HG03159 (cell line): ENCODE measurements around the gene CD101.

Source experiments
- ATAC-seq: cut with Tn5 transposase; IDR thresholded peaks from one replicate; pipeline ENCODE4 v1.9.1; 2021; ENCODE audit warnings: mild to moderate bottlenecking, moderate library complexity; ENCODE audit not compliant: unreplicated experiment

Gene CD101

DNA sequence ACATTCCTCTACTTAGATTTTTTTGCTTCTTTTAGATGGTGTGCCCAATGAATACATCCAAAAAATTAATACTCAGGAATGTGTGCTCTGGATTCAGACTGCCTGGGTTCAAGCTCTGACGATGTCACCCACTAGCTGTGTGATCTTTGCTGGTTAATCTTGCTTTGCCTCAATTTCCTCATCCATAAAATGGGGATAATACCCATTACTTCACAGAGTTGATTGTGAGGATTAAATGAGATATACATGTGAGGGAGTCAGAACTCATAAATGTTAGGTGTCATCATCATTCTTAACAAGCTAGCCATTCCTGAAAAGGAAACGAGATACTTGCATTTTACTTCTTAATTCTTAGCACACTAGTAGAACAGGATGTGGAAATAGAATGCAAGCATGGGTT lies 45.7 kb downstream of the CD101 start:
- ATAC-seq = no peak

DNA sequence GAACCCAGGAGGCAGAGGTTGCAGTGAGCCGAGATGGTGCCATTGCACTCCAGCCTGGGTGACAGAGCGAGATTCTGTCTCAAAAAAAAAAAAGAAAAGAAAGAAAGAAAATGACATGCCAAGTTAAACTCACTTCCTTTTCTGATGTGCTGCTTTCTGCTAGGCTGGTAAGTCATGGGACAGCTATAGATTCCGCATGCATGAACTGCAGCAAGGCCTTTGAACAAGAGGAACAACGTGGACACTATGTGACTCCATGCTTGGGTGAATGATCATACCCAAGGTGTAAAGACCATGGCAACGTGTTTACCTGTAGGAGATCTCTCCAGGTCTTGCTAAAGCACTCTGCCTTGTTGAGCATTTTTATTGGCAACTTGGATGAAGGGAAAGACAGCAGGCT lies 48.3 kb downstream of the CD101 start:
- ATAC-seq = no peak

DNA sequence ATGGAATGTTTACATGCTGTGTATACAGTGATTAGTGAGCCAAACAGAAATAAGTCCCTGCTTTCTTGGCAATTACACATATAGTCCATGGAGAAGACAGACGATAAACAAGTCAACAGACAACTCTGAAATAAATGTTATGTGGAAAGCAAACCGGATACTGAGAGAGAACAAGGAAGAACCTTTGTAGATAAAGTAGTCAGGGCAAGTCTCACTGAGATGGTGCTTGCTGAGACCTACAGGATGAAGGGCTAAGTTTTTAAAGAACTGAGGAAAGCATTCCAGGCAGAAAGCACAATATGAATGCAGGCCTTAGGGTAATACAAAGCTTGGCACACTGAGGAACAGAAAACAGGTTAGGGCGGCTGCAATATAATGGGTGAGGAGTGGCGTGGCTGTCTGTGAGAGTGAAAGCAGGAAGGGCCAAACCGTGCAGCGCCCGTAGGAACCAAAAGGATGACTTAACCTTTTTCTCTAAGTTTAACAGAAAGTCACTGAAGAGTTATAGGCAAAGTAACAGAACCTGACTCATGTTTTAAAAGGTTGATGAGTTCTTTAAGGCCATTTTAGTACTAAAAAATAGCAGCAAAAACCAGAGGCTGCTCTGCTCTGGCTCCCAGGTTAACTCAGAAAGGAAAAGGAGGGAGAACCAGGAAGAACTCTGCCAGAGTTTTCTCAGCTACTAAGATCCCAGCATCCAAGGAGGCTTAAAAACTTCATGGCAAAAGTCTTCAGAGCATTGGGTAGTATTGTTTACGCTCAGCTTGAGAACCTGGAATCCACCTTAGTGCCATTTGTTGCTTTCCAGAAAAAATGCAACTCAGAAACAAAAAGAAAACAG lies 49.9 kb downstream of the CD101 start:
- ATAC-seq = peak; percentile 83

DNA sequence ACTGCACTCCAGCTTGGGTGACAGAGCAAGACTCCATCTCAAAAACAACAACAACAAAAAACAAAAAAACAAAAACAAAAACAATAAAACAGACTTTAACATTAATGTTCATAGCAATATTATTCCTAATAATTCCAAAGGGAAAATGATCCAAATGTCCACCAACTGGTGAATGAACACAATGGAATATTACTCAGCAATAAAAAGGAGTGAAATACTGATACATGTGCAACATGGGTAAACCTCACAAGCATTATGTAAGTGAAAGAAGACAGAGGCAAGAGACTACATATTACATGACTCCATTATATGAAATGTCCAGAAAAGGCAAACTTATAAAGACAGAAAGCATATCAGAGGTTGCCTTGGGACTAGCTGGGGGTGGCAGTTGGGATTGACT lies 52.5 kb downstream of the CD101 start:
- ATAC-seq = no peak

DNA sequence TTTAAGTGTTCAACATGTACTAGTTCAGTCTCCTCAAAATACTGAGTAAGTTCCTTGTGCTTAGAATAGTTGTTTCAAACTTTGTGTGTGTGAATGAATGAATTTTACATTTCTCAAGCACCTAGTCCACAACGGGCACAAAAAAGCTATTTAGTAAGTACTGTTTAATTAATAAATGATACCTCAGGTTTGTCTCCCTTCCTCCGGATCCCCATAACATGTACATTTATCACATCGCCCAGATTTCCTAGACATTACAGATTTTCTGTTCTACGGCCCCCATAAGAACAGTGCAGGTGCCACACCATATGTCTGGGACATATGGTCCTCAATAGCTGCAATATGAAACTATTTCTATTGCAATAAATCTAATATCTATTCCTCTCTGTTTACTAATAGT lies 57.2 kb downstream of the CD101 start:
- no peak for ATAC-seq

DNA sequence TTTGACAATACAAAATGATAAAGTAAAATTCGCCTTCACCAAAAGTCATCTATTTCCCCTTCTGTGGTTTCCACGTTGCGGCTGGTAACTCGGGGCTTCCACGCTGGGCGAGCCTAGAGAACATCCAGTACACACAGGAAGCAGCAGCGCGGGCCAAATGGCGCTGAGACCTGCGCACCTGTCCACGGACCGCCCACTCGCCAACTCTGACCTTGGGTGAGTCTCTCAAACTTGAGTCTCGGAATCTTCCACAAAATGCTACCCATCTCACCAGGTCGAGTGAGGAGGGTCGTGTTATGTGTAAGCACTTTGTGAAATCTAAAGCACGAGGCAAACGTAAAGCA lies 57.7 kb downstream of the CD101 start:
- peak; percentile 39 for ATAC-seq

DNA sequence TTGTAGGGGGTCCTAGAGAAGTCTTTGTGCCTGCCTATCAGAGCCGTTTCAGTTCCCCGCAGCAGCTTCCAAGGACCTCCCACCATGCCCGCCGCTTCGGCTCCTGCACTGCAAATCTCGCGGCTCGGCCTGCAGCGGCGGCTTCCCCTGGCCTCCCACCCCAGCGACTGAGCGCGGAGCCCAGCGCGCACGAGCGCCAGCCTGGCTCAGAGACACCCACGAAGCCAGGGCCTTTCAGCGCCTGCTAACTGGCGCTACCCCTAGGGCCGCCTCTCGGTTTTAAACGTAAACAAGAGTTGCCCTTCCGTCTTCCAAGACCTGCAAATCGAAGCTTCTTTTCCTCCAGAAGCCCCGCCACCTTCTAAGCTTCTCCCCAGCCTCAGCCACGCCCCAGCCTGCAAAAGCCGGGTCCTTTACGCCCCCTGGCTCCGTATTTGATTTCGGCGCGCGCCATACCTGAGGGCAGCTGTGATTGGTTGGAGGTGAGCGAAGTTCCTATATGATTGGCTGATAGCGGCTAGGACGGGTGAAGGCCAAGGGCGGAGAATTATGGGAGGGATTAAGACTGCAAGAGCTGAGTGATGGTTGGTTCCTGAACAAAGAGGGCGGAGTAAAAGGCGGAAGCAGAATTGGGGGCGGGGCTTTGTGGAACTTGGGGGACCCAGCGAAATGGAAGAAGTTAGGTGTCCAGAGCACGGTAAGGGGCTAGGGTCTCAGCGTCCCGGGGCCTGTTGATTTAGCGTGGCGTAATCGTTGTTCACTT lies 58.3 kb downstream of the CD101 start, which contains the start of gene TTF2:
Gene TTF2 (plus strand): TSS at position 649 of the 763 bp plus-strand sequence. CDS start 21 bp downstream, at position 670.
- ATAC-seq = peak; percentile 96

DNA sequence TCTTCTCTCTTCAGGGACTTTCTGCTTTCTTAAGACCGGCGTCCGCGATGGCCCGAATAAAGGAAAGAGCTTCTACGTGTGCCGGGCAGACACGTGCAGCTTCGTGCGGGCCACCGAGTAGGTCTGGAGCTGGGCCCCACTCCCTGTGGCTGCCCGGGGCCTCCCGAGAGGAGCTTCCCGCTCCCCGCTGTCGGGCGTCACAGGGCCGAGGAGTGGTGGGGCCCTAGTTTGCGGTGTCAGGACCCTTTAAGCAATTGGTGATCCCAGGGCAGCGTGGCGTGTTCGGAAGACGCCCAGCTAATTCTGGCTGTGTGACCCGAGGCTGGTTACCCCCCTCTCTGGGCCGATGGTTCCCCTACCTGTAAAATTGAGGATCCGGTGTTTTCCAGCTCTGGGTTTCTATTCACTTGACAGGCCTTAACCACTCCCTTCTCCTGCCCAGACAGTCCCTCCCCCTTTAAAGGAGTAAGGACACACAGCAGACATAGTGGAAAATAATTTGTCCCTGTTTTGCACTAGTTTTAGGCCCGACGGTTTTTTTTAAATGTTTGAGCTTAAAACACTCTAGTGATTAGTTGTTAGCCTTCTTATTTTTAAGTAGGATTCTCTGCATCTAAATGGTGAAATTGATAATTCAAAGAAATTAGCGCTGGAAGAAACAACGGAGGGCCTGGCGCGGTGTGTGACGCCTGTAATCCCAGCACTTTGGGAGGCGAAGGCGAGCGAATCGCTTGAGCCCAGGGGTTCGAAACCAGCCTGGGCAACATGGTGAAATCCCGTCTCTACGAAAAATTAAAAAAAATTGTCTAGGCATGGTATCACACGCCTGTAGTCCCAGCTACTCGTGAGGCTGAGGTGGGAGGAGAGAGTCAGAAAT lies 59.1 kb downstream of the CD101 start:
- peak; percentile 8 for ATAC-seq

DNA sequence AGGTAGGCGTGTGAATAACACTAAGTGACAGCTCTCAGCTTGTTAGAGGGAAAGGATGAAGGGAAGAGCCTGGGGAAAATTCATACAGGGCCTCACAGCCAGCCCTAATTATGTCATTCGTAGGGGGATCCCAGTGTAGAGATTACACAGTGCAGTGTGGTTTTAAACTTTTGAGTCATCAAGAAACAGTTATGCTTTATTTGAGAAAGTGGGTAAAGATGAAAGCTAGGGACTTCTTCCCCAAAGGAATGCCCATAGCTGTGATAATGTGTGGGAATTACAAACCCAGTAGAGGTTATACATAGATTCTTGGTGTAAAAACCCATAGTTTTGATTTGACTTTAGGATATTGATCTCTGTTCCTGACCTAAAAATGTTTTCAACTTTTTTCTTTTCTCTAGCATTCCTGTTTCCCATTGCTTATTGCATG lies 60.4 kb downstream of the CD101 start:
- ATAC-seq = no peak

DNA sequence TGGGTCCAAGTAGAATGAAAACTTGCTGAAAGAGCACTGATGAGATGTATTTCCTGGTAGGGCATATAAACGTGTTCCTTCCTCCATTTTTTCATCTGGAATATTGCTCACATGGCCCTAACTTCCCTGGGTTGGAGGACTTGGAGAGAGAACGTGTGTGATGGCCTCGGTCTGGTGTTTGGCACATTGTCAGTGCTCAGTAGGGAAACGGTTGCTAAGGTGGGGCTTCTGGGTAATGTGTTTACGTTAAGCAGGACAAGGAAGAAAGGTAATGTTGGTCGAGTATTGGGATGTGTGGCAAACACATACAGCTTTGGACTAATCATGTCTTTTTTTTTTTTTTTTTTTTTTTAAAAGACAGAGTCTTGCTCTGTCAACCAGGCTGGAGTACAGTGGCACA lies 64.8 kb downstream of the CD101 start:
- no peak for ATAC-seq

DNA sequence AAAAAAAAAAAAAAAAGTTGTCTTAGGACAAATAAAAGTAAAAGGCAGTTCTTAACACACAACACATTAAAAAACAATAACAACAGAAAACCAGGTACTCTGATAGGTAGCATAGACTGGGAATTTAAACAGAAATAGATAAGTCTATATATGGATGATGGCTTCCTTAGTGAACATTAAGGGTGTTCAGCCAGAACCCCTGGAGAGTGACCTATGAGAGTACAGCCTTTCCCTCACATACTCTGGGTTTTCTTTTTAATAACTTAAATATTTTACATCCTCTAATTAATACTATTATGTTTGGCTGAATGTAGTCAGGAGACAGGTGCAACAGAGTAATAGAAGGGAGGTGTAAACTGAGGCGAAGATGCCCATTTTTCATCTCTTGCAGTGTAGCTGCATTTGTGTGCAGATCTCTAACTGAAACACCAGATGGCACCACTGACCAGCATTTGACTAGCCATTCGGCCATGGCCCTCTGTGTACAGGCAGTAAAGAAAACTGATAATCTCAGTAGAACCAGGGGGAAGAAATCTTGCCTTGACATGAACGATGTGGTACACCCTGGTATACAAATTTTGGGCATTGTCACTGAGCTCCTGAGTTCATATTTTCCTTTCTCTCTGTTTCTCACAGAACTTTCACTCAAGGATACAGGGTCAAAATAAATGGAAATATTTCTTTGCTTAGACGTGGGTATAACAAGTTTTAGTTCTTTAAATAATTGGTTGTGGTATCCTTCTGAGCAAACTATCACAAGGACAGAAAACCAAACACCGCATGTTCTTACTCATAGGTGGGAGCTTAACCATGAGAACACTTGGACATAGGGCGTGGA lies 66.2 kb downstream of the CD101 start:
- ATAC-seq = no peak

DNA sequence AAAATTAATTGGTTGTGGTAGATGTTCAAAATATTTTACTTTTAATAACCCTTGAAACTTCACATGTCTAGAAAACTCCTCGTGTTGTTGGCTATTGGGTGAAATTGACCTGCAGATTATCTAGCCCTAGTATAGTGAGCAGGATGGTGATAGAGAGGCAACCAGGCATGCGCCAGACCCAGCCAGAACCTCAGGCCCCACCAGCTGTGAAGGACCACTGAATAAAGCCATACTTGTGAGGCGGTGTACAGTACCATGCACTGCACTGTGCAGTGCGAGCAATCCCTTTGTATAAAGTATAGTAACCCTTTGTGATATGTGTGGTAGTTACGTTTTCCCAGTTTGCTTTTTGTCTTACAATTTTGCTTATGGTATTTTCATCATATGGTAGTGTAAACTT lies 67.0 kb downstream of the CD101 start:
- ATAC-seq = no peak

DNA sequence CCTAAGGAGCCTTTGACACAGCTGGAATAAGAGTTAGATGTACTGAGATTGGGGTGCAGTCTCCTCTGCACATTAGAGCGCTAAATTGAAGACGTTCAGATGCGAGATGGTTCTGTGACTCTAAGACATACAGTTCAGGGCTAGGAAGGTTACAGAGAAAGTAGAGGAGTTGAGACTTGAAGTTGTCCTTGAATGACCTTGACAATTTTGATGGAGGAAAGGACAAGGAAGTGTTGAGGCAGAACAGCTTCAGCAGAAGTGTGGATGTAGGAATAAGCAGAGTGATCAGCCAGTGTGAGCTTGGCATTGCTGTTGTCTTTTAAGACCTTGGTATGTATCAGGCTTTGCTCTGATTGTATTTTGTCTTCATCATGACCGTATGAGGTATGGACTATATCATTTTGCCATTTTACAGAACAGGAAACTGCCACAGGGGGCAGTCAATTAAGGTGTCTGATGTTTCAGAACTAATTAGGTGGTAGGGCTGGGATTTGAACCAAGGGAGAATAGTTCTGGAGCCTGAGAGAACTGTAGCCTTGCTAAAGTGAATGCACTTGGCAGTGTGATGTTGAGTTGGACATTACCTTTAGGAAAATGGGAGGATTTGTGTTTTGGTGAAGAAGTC lies 67.8 kb downstream of the CD101 start:
- ATAC-seq = no peak

DNA sequence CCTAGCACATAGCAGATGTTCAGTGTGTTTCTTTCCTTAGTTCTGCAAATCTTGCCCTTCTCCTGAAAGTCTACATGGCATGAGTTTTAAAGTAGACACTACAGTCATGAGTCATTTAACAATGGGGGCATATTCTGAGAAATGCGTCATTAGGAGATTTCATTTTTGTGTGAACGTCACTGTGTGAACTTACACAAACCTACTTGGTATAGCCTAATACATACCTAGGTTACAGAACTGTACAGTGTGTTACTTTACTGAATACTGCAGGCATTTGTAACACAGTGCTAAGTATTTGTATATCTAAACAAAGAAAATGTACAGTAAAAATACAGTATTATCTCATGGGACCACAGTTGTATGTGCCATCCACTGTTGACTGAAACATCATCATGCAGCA lies 68.6 kb downstream of the CD101 start:
- ATAC-seq = no peak

DNA sequence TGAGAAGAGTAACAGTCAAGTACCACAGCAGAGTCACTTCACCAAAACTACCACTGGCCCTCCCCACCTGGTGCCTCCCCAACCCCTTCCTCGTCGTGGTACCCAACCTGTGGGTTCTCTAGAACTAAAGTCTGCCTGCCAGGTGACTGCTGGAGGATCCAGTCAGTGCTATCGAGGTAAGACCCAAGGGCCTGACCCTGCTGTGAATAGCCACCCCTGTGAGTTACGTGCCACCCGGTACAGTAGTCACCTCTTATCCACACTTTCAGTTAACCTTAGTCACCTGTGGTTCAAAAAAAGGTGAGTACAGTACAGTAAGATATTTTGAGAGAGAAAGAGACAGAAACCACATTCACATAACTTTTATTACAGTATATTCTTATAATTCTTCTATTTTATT lies 75.1 kb downstream of the CD101 start:
- ATAC-seq = no peak

DNA sequence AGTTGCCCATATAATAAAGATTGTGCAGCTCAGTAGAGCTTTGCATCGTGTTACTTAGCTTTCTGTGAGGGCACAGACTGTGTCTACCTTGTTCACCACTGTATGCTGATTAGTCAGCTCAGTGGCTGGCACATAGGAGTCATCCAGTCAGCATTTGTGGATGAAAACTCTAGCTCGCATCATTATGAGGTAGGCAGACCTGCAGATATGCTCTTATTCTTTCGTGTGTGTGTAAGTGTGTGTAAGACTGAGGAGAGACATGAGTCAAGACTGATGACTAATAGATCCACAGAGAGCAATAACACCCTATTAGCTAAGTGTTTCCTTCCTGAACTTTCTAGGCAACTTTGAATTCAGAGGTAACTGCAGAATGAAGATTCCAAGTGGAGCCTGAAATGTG lies 75.7 kb downstream of the CD101 start:
- no peak for ATAC-seq

DNA sequence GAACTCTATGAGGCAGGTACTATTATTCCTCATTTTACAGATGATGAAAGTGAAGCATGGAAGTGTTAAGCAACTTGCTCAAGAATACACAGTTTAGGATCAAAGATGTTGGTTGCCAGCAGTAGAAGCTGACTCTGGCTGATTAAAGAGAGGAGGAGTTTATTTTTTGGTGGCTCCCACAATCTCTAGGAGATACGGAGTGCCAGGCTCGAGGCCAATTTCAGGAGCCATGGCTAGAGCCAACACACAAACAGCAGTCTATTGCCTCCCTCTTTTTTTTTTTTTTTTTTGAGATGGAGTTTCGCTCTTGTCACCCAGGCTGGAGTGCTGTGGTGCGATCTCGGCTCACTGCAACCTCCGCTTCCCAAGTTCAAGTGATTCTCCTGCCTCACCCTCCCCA lies 78.2 kb downstream of the CD101 start:
- no peak for ATAC-seq

DNA sequence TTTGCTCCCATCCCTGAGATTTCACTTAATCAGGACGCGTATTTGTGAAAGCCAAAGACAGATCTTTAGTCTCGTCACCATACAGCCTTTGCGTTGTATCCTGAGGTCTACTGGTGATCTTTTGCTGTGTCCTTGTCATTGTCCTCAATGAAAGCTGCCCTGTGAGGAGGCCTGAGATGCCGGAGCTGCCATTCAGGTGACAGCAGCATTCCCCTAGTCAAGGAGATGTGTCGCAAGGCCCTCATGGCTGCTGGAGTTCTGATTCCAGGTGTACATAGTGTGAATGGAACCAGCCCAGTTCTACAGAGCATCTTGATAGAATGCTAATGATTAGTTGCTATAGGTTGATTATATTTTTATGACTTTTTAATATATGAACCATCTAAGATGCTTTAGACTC lies 82.7 kb downstream of the CD101 start:
- no peak for ATAC-seq
